SU-DHL-6 (cell line): ENCODE measurements around the gene DEF6.

ENCODE experiments used
- EZH2phosphoT487 ChIP-seq: fragments of 200-600 bp; sonication (generic), shearing (Covaris generic); conservative IDR thresholded peaks from 2 replicates; pipeline ENCODE4 v1.6.1; 2018; ENCODE audit warnings: mild to moderate bottlenecking, antibody characterized with exemption, low read length, moderate library complexity, mixed read lengths
- TF ChIP-seq, protein P1 (sequence below): fragments of 200-600 bp; sonication (generic); IDR thresholded peaks from one replicate; pipeline ENCODE4 v1.5.1; 2017; ENCODE audit warnings: antibody characterized with exemption, mild to moderate bottlenecking, low read length, moderate library complexity; ENCODE audit not compliant: insufficient read depth, poor library complexity, severe bottlenecking

GRCh38 chr6:35259948-35260590, 37.5 kb upstream of the DEF6 start:
- TF ChIP-seq, protein P1, sequence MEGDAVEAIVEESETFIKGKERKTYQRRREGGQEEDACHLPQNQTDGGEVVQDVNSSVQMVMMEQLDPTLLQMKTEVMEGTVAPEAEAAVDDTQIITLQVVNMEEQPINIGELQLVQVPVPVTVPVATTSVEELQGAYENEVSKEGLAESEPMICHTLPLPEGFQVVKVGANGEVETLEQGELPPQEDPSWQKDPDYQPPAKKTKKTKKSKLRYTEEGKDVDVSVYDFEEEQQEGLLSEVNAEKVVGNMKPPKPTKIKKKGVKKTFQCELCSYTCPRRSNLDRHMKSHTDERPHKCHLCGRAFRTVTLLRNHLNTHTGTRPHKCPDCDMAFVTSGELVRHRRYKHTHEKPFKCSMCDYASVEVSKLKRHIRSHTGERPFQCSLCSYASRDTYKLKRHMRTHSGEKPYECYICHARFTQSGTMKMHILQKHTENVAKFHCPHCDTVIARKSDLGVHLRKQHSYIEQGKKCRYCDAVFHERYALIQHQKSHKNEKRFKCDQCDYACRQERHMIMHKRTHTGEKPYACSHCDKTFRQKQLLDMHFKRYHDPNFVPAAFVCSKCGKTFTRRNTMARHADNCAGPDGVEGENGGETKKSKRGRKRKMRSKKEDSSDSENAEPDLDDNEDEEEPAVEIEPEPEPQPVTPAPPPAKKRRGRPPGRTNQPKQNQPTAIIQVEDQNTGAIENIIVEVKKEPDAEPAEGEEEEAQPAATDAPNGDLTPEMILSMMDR, result no peak
- TF ChIP-seq EZH2phosphoT487, result no peak
